A549 treated with Mapracorat at 1 μM for 4 hours (cell line): ENCODE measurements around the gene NUP88. TPM values are rescaled to one million over a fixed set of nuclear protein-coding genes. Genes with fewer than 3 reads are reported as not detected.

Experiments used
- total RNA-seq: library from RNA; stranded (reverse); fragments of 200-300 nt; extraction: Qiagen RNA extraction; gene quantifications from 5 replicates; pipeline ENCODE4 v1.2.3, GENCODE V29; 2022

The NUP88 gene
- total RNA-seq: 76.6 to 112 TPM (median 81.3 TPM) in 5 replicates

GRCh38 chr17:5419356-5419958 is at the start of gene NUP88:
TSS of gene NUP88 (minus strand) at chr17:5419662. CDS start at chr17:5419650, 12 bp downstream.

GRCh38 chr17:5438716-5439445 is 19.4 kb upstream of the NUP88 start, which contains the start of gene C1QBP:
TSS of gene C1QBP (minus strand) at chr17:5439155. CDS start at chr17:5439073, 82 bp downstream.

GRCh38 chr17:5419959-5420653 is 644 bp upstream of the NUP88 start, which contains the start of gene RPAIN:
TSS of gene RPAIN (plus strand) at chr17:5420182. CDS start at chr17:5420211, 29 bp downstream.

Other genes starting within 250 kb of the NUP88 start
- gene ZNF594, start 227.8 kb downstream of the NUP88 start, total RNA-seq: 0.97 to 1.7 TPM (median 1.4 TPM) in 5 replicates
- not detected in 5 replicates for gene SCIMP, start 184.8 kb downstream of the NUP88 start, total RNA-seq
- 40.2 to 44.6 TPM (median 41.2 TPM) in 5 replicates for gene RABEP1, start 137.4 kb downstream of the NUP88 start, total RNA-seq
- gene RPAIN, start 520 bp upstream of the NUP88 start, total RNA-seq: 30.9 to 43.2 TPM (median 35.5 TPM) in 5 replicates
- gene C1QBP, start 19.5 kb upstream of the NUP88 start, total RNA-seq: 547 to 578 TPM (median 564 TPM) in 5 replicates
- 23.8 to 30.0 TPM (median 27.2 TPM) in 5 replicates for gene DHX33, start 49.3 kb upstream of the NUP88 start, total RNA-seq
- gene DERL2, start 66.5 kb upstream of the NUP88 start, total RNA-seq: 91.2 to 114 TPM (median 108 TPM) in 5 replicates
- gene MIS12, start 66.9 kb upstream of the NUP88 start, total RNA-seq: 14.2 to 16.7 TPM (median 15.1 TPM) in 5 replicates
- gene NLRP1, start 164.8 kb upstream of the NUP88 start, total RNA-seq: 2.6 to 3.4 TPM (median 2.8 TPM) in 5 replicates